ENCODE measurements around the gene SLC6A5.

The SLC6A5 gene

DNA sequence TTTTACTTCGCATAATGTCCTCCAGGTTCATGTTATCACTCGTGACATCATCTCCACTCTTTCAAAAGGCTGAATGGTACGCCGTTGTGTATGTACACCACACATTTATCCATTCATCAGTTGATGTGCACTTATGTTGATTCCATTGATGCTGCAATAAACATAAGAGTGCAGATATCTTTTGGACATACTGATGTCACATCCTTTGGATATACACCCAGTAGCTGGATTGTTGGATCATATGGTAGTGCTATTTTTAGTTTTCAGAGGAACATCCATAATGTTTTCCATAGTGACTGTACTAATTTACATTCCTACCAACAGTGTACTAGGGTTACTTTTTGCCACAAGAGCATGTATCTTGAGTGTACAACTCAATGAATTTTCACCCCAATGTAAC, 45.0 kb downstream of the SLC6A5 start:
- H3K27ac ChIP-seq (ENCODE audit: low read depth, low read length, severe bottlenecking) = no peak overlapping the region
- H3K36me3 ChIP-seq (ENCODE audit: control insufficient read depth, insufficient read depth, low read length) = no peaks in the 10 kb centered on the region
- H3K4me1 ChIP-seq (ENCODE audit: control insufficient read depth, insufficient read depth, low read length, poor library complexity, severe bottlenecking) = no peaks in the 10 kb centered on the region
- H3K9me3 ChIP-seq (ENCODE audit: control insufficient read depth, low read length) = no peaks in the 10 kb centered on the region
- WGBS, 2 experiments (ENCODE audit: insufficient coverage in 2 of 2) = 94 to 100% methylated on average over 1 to 2 of the region's 4 CpGs
- H3K4me3 ChIP-seq (ENCODE audit: extremely low read depth, insufficient read depth, low read length, poor library complexity, severe bottlenecking) = no peak overlapping the region

DNA sequence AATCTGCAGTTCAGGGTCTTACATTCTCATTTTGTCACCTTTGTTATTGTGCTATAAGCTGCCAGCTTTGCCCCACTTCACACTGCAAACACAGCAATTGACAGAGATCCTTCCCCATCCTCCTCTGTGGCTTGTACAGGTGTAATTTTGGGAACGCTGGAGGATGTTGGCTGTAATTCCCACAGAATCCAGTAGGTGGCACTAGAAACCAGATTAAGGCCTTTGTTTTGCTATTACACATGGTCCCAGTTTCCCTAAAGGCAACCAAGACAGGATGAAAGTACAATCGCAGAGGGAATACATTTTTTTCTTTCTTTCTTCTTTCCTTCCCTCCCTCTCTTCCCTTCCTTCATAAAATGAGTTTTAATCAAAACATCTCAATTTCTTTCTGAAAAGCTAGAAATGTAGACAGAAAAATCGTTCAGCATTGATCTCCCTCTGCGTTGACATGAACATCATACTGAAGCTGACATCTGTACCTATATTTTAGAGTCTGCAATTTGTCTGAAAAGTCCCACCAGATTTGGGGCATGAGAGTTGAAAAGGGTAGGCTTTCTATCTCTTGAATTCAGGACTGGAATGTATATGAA, 48.7 kb downstream of the SLC6A5 start:
- Histone ChIP-seq H3K27ac (ENCODE audit: low read depth, low read length, severe bottlenecking) (no peak overlapping the region), H3K9me3 (ENCODE audit: control insufficient read depth, low read length) (no peaks in the 10 kb centered on the region), H3K4me3 (ENCODE audit: extremely low read depth, insufficient read depth, low read length, poor library complexity, severe bottlenecking) (no peak overlapping the region), H3K4me1 (ENCODE audit: control insufficient read depth, insufficient read depth, low read length, poor library complexity, severe bottlenecking) (no peaks in the 10 kb centered on the region), H3K36me3 (ENCODE audit: control insufficient read depth, insufficient read depth, low read length) (no peaks in the 10 kb centered on the region)
- WGBS, 2 experiments (ENCODE audit: insufficient coverage in 2 of 2) = 52 to 53% methylated on average over 3 of the region's 4 CpGs

DNA sequence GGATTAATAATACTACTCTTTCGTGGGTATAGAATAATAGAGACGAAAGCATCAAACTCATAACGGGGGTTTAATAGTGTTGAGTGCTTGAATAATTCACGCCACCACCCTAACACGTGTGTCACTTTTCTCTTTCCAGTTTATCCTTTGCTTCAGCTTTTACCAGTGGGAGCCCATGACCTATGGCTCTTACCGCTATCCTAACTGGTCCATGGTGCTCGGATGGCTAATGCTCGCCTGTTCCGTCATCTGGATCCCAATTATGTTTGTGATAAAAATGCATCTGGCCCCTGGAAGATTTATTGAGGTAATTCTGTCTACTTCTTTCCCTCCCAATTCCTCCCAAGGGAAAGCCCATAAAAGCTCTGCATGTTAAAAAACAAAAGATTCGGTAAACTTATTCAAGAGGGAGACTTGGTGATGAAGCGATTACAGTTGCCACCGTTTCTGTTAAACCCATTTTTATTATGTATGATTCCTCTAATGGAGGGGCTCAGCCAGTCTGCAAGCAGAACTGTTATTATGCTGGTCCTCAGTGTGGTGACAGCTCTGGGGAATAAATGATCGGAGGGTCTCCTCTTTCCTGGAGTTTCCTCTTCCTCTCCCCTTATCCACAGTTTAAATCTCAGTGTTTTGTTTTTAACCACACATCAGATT, 52.9 kb downstream of the SLC6A5 start:
- no peaks in the 10 kb centered on the region for H3K9me3 ChIP-seq (ENCODE audit: control insufficient read depth, low read length)
- H3K4me1 ChIP-seq (ENCODE audit: control insufficient read depth, insufficient read depth, low read length, poor library complexity, severe bottlenecking) = no peaks in the 10 kb centered on the region
- no peak overlapping the region for H3K27ac ChIP-seq (ENCODE audit: low read depth, low read length, severe bottlenecking)
- no peaks in the 10 kb centered on the region for H3K36me3 ChIP-seq (ENCODE audit: control insufficient read depth, insufficient read depth, low read length)
- 89 to 100% methylated on average over 4 to 12 of the region's 13 CpGs for WGBS, 2 experiments (ENCODE audit: insufficient coverage in 2 of 2)
- H3K4me3 ChIP-seq (ENCODE audit: extremely low read depth, insufficient read depth, low read length, poor library complexity, severe bottlenecking) = no peak overlapping the region

DNA sequence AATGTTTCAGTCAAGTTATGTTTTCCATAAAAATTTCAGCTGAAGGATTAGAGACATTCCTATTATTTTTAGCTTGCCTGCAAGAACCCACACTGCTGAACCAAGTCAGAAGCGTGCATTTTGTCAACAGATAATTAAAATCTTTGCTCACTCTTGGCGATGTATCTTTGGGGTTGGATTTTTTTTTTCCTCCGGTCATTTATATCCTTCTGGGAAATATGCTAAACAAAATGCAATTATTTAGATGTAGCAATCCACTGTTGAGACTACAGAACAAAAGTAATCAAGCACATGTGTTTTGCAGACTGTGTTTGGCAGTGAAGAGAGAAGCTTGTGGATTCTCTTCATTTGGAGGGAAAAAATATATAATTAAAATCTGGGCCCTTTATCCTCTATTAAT, 54.6 kb downstream of the SLC6A5 start:
- WGBS, 2 experiments (ENCODE audit: insufficient coverage in 2 of 2) = 100% methylated on average over 1 of the region's 3 CpGs; no CpG with 5 or more reads in 1 of the 2 experiments
- no peaks in the 10 kb centered on the region for H3K36me3 ChIP-seq (ENCODE audit: control insufficient read depth, insufficient read depth, low read length)
- no peak overlapping the region for H3K27ac ChIP-seq (ENCODE audit: low read depth, low read length, severe bottlenecking)
- H3K4me3 ChIP-seq (ENCODE audit: extremely low read depth, insufficient read depth, low read length, poor library complexity, severe bottlenecking) = no peak overlapping the region
- no peaks in the 10 kb centered on the region for H3K9me3 ChIP-seq (ENCODE audit: control insufficient read depth, low read length)
- H3K4me1 ChIP-seq (ENCODE audit: control insufficient read depth, insufficient read depth, low read length, poor library complexity, severe bottlenecking) = no peaks in the 10 kb centered on the region

DNA sequence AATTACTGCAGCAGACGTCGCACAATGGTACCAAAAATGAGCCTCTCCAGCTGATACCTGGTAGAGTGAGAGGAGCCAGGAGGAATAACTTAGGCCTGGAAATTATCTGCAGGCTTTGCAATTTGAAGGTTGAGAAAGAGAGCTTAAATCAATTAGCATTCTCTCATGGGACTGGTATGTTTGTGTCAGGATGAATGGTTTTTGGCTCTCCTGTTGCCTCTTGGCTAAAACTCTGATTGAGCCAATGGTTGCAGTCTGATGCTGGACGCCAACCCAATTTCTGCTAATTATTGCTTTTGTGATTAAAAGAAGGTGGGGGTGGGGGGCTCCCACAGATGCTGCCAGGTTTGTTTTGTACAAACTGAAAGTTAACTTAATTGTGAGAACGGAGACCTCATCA, 57.5 kb downstream of the SLC6A5 start:
- 75 to 94% methylated on average over 3 of the region's 4 CpGs for WGBS, 2 experiments (ENCODE audit: insufficient coverage in 2 of 2)
- no peak overlapping the region for H3K27ac ChIP-seq (ENCODE audit: low read depth, low read length, severe bottlenecking)
- H3K4me1 ChIP-seq (ENCODE audit: control insufficient read depth, insufficient read depth, low read length, poor library complexity, severe bottlenecking) = no peaks in the 10 kb centered on the region
- H3K36me3 ChIP-seq (ENCODE audit: control insufficient read depth, insufficient read depth, low read length) = no peaks in the 10 kb centered on the region
- H3K4me3 ChIP-seq (ENCODE audit: extremely low read depth, insufficient read depth, low read length, poor library complexity, severe bottlenecking) = no peak overlapping the region
- H3K9me3 ChIP-seq (ENCODE audit: control insufficient read depth, low read length) = no peaks in the 10 kb centered on the region

DNA sequence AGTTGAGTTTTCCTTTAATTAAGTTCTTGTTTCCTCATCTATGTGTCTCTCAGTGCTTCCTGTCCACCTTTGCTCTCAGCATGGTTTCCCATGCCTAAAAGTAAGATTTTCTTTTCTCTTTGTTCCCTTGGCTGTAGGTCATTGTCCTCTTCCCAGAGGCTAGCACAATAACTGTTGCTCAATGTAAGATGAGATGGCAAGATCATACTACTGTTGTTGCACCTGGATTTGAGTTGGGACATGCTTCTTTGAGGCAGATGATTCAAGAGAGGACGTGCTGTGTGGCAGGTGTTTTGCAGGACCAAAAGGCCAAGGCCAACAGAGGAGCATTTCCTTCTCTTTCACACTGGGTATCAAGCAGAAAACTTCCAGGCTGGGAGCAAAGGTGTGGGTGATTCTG, 58.7 kb downstream of the SLC6A5 start:
- WGBS, 2 experiments (ENCODE audit: insufficient coverage in 2 of 2) = 71% methylated on average over 1 of the region's 1 CpG; no CpG with 5 or more reads in 1 of the 2 experiments
- H3K4me3 ChIP-seq (ENCODE audit: extremely low read depth, insufficient read depth, low read length, poor library complexity, severe bottlenecking) = no peak overlapping the region
- no peaks in the 10 kb centered on the region for H3K36me3 ChIP-seq (ENCODE audit: control insufficient read depth, insufficient read depth, low read length)

DNA sequence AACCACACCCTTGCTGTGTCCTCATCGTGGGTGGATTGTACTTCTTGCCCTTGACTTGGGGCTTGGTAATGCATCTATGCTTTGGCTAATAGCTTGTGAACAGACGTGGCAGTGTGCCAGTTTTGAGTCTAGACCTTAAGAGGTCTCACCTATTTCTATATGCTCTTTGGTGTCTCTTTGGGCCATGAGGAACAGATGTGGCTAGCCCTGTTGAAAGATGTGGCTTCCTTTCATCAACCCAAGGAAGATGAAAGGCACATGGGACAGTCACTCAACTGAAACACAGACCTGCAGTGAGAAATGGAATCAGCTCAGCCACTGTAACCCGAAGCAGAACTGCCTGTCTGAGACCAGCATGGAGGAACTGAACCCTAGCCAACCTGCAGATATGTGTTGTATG, 62.0 kb downstream of the SLC6A5 start:
- WGBS, 2 experiments (ENCODE audit: insufficient coverage in 2 of 2) = 85 to 100% methylated on average over 1 to 3 of the region's 3 CpGs
- Histone ChIP-seq H3K27ac (ENCODE audit: low read depth, low read length, severe bottlenecking) (no peak overlapping the region), H3K4me1 (ENCODE audit: control insufficient read depth, insufficient read depth, low read length, poor library complexity, severe bottlenecking) (no peaks in the 10 kb centered on the region), H3K36me3 (ENCODE audit: control insufficient read depth, insufficient read depth, low read length) (no peaks in the 10 kb centered on the region), H3K9me3 (ENCODE audit: control insufficient read depth, low read length) (no peaks in the 10 kb centered on the region), H3K4me3 (ENCODE audit: extremely low read depth, insufficient read depth, low read length, poor library complexity, severe bottlenecking) (no peak overlapping the region)

More for the DNA sequence above, 58.7 kb downstream of the SLC6A5 start:
- Histone ChIP-seq H3K4me1 (ENCODE audit: control insufficient read depth, insufficient read depth, low read length, poor library complexity, severe bottlenecking) (no peaks in the 10 kb centered on the region), H3K27ac (ENCODE audit: low read depth, low read length, severe bottlenecking) (no peak overlapping the region), H3K9me3 (ENCODE audit: control insufficient read depth, low read length) (no peaks in the 10 kb centered on the region)

DNA sequence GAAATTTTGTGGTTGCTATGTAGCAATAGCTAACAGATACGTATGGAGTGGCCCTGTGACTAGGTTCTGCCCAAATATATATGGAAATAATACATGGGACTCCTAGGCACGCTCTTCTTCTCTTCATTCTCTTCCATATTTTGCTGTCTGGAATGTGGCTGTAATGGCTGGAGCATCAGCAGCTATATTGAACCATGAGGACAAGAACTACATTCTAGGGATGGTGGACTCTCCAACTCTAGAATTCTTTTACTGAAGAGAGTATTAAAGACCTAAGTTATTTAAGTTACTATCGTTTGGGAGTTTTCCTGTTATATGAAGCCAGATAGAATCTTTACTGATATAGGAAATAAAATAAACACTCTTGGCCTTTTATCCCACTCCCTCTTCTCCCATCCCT, 62.4 kb downstream of the SLC6A5 start:
- Histone ChIP-seq H3K9me3 (ENCODE audit: control insufficient read depth, low read length) (no peaks in the 10 kb centered on the region), H3K36me3 (ENCODE audit: control insufficient read depth, insufficient read depth, low read length) (no peaks in the 10 kb centered on the region), H3K27ac (ENCODE audit: low read depth, low read length, severe bottlenecking) (no peak overlapping the region), H3K4me1 (ENCODE audit: control insufficient read depth, insufficient read depth, low read length, poor library complexity, severe bottlenecking) (no peaks in the 10 kb centered on the region), H3K4me3 (ENCODE audit: extremely low read depth, insufficient read depth, low read length, poor library complexity, severe bottlenecking) (no peak overlapping the region)
- WGBS, 2 experiments (ENCODE audit: insufficient coverage in 2 of 2) = 92% methylated on average over 2 of the region's 3 CpGs; no CpG with 5 or more reads in 1 of the 2 experiments

DNA sequence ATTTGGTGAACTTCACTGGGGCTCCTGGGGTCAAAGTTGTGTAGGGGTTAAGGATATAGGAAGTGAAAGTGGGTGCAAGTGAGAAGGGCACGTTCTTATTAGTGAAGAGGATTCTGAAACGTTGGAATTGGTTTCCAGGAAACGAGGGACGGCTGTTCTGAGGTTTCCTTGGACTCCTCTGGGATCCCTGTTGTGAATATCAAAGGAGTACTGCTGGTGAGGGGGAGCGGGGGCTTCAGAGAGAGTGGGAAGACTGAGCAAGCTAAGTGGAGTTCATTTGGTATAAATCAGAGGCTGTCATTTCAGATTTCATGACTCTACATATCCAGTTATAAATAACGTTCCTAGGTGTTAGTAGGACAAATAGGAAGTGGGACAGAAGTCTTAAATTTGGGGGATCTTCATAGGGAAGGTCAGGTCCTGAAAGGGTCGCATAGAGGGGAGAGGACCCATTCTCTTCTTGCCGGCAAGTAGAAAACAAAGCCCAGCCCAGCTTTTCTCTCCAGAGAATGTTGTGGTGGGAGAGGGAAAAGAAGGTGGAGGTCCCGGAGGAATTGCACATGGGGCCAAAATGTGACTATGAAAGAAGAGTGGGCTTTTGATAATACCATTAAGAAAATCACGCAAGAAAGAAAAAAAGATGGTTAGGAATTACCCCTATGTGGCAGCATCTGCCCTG, 68.9 kb downstream of the SLC6A5 start:
- H3K4me1 ChIP-seq (ENCODE audit: control insufficient read depth, insufficient read depth, low read length, poor library complexity, severe bottlenecking) = peaks cover 5% of the 10 kb centered on the region
- H3K9me3 ChIP-seq (ENCODE audit: control insufficient read depth, low read length) = no peaks in the 10 kb centered on the region
- H3K4me3 ChIP-seq (ENCODE audit: extremely low read depth, insufficient read depth, low read length, poor library complexity, severe bottlenecking) = no peak overlapping the region
- H3K36me3 ChIP-seq (ENCODE audit: control insufficient read depth, insufficient read depth, low read length) = no peaks in the 10 kb centered on the region
- 4% methylated on average over 7 of the region's 10 CpGs for WGBS, 2 experiments (ENCODE audit: insufficient coverage in 2 of 2)
- H3K27ac ChIP-seq (ENCODE audit: low read depth, low read length, severe bottlenecking) = no peak overlapping the region

DNA sequence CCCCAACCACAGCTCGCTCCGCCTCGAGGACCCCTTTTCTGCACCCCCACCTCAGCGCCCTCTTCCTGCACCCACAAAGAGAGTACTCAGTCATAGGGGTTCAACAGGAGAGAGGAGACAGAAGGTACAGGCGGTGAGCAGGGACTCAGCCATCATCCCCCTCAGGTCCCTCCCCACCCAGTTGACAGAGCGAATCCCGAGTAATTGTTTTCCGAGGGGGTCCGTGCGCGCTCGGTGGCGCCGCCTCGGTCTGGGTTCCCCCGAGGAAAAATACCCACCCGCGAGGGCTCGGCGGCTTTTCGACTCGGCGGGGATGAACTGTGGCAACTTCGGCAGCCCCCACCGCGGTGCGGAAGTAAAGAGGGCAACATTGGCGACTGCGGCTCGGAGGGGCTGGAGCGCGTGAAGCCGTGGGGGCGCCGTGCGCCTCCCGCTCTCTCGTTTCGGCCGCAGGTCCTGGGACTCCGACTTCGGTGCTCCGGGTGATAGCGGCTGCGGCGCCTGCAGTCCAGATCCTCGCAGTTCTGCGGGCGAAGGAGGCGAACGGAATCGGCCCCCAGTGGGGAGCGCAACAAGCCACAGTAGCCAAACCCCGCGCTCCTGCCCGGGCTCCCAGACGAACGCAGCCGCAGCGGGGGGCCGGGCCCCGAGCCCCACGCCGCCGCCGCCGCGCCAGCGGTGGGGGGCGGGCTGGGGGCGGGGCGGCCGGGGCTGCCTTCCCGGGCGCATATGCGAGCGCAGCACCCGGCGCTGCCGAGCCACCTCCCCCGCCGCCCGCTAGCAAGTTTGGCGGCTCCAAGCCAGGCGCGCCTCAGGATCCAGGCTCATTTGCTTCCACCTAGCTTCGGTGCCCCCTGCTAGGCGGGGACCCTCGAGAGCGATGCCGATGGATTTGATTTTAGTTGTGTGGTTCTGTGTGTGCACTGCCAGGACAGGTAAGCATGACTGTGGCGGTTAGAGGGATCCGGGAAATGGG, 69.7 kb downstream of the SLC6A5 start, which contains the start of gene NELL1:
Gene NELL1 (plus strand): TSS at position 743 of the 976 bp plus-strand sequence.
- peak within 1 kb of the TSS; percentile 37 for H3K4me3 ChIP-seq (ENCODE audit: extremely low read depth, insufficient read depth, low read length, poor library complexity, severe bottlenecking)
- H3K9me3 ChIP-seq (ENCODE audit: control insufficient read depth, low read length) = no peaks in the 10 kb centered on the region
- H3K4me1 ChIP-seq (ENCODE audit: control insufficient read depth, insufficient read depth, low read length, poor library complexity, severe bottlenecking) = peaks cover 5% of the 10 kb centered on the region
- no peak within 1 kb of the TSS for H3K27ac ChIP-seq (ENCODE audit: low read depth, low read length, severe bottlenecking)
- 0 to 1% methylated on average over 45 to 61 of the region's 93 CpGs for WGBS, 2 experiments (ENCODE audit: insufficient coverage in 2 of 2)
- no peaks in the 10 kb centered on the region for H3K36me3 ChIP-seq (ENCODE audit: control insufficient read depth, insufficient read depth, low read length)
